Measurements from ENCODE around the gene PGAM5. TPM values are rescaled to one million over a fixed set of nuclear protein-coding genes. Genes with fewer than 3 reads are reported as not detected.

PGAM5 gene
- total RNA-seq, 1 experiment from 2014 or later: 112 TPM

DNA sequence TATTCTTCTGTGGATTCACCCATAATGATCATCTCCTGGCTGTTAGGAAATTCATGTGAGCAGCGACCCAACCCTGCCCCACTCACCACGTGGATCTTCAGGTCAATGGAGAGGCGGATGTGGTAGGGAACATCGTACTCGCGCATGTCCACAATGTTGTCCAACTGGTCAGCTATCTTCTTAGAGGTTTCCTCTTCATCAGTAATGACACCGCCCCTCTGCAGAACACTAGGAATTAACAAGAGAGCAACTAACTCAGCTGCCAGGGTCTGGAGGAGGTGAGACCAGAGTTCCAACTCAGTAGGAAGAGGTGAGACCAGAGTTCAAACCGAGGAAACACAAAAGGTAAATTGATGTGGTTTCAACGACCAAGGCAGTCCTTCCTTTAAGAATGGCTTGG, 33.1 kb upstream of the PGAM5 start:
- no peaks in the 10 kb centered on the region for H3K79me1 ChIP-seq (ENCODE audit: insufficient read depth, low read depth, low read length, poor library complexity, severe bottlenecking)
- no peak overlapping the region for H3K27ac Mint-ChIP-seq
- H3K27me3 Mint-ChIP-seq (ENCODE audit: low read depth): no peaks in the 10 kb centered on the region
- no peak overlapping the region for H3T11ph ChIP-seq (ENCODE audit: low read length)
- peaks cover 3% of the 10 kb centered on the region; the same call in 1 of the 2 replicates for H3K79me2 ChIP-seq (ENCODE audit: insufficient read depth, low read length)
- no peaks in the 10 kb centered on the region for H3K9me3 ChIP-seq (ENCODE audit: control insufficient read depth, low read depth, low read length)
- H2BK20ac ChIP-seq (ENCODE audit: low read depth, low read length, poor library complexity, severe bottlenecking): no peak overlapping the region
- H3K9me3 Mint-ChIP-seq: no peaks in the 10 kb centered on the region
- WGBS (ENCODE audit: extremely low coverage, insufficient read length, low lambda C conversion rate): no CpG with 5 or more reads among the region's 9 CpGs
- no peaks in the 10 kb centered on the region for H3K23me2 ChIP-seq (ENCODE audit: insufficient read length, low read depth, low read length, poor library complexity, severe bottlenecking)
- H4K20me1 ChIP-seq (ENCODE audit: control insufficient read depth, insufficient read depth, insufficient read length): no peaks in the 10 kb centered on the region
- H2BK15ac ChIP-seq (ENCODE audit: low read depth, low read length): no peak overlapping the region
- H3K36me3 Mint-ChIP-seq (ENCODE audit: insufficient read depth in 1 of 3, low read depth in 3 of 3): peaks cover 48 to 83% (median 70%) of the 10 kb centered on the region in 3 experiments
- no peak overlapping the region for H4K91ac ChIP-seq (ENCODE audit: insufficient read length, low read depth, low read length)
- no peak overlapping the region for H3K56ac ChIP-seq (ENCODE audit: insufficient read length, low read depth, low read length)
- H3K4me2 ChIP-seq (ENCODE audit: insufficient read depth, insufficient read length, low read length): no peak overlapping the region
- no peaks in the 10 kb centered on the region for H3K4me1 Mint-ChIP-seq
- no peak overlapping the region for H3K4me3 Mint-ChIP-seq
- no peak overlapping the region for H2BK120ac ChIP-seq (ENCODE audit: low read depth, low read length, poor library complexity, severe bottlenecking)
- no peak overlapping the region for H3K23ac ChIP-seq (ENCODE audit: insufficient read length, low read depth, low read length)
- H2AK5ac ChIP-seq (ENCODE audit: insufficient read length, low read length): no peak overlapping the region
- H3K27me3 ChIP-seq (ENCODE audit: insufficient read depth, low read length): no peaks in the 10 kb centered on the region
- no peak overlapping the region for H2BK12ac ChIP-seq (ENCODE audit: insufficient read length, low read depth, low read length)
- H2BK5ac ChIP-seq (ENCODE audit: insufficient read length, low read length): no peak overlapping the region
- no peak for DNase-seq
- H4K5ac ChIP-seq (ENCODE audit: insufficient read length, low read depth, low read length): no peak overlapping the region
- no peaks in the 10 kb centered on the region for H3K4me1 ChIP-seq (ENCODE audit: insufficient read depth, low read length)
- H2AFZ ChIP-seq (ENCODE audit: low read length): no peak overlapping the region
- no peak overlapping the region for H3K14ac ChIP-seq (ENCODE audit: insufficient read depth, low read length)
- no peak overlapping the region for H3K9ac ChIP-seq (ENCODE audit: extremely low read depth, insufficient read length, low read length)
- no peak overlapping the region for H4K8ac ChIP-seq (replicated peaks; ENCODE audit: insufficient read length, low read depth, low read length)
- H3K27ac ChIP-seq (ENCODE audit: insufficient read length, low read depth, low read length): no peak overlapping the region
- no peak overlapping the region for H3K18ac ChIP-seq (ENCODE audit: insufficient read length, low read depth, low read length)
- TF ChIP-seq, protein P1, sequence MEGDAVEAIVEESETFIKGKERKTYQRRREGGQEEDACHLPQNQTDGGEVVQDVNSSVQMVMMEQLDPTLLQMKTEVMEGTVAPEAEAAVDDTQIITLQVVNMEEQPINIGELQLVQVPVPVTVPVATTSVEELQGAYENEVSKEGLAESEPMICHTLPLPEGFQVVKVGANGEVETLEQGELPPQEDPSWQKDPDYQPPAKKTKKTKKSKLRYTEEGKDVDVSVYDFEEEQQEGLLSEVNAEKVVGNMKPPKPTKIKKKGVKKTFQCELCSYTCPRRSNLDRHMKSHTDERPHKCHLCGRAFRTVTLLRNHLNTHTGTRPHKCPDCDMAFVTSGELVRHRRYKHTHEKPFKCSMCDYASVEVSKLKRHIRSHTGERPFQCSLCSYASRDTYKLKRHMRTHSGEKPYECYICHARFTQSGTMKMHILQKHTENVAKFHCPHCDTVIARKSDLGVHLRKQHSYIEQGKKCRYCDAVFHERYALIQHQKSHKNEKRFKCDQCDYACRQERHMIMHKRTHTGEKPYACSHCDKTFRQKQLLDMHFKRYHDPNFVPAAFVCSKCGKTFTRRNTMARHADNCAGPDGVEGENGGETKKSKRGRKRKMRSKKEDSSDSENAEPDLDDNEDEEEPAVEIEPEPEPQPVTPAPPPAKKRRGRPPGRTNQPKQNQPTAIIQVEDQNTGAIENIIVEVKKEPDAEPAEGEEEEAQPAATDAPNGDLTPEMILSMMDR (conservative IDR thresholded peaks at IDR 0.05): no peak
- no peak overlapping the region for H3K4ac ChIP-seq (ENCODE audit: low read depth, low read length)

Data from H9 (cell line).